Measurements from ENCODE around the gene RTEL1.

Gene RTEL1

GRCh38 chr20:63690898-63691710 lies 33.0 kb downstream of the RTEL1 start:
- no peaks in the 10 kb centered on the region for H3K36me3 ChIP-seq (ENCODE audit: insufficient read depth, low read length)
- DNase-seq (ENCODE audit: low read depth, low spot score) = no peak
- no peak overlapping the region for H3K9ac ChIP-seq (ENCODE audit: insufficient read length)
- H3K4me3 ChIP-seq = no peak overlapping the region
- TF ChIP-seq EZH2 (IDR thresholded peaks at IDR 0.05) (no peak), POLR2AphosphoS5 (IDR thresholded peaks at IDR 0.05; ENCODE audit: borderline replicate concordance, low read depth, low read length) (no peak), FOXP2 (optimal IDR thresholded peaks at IDR 0.05; ENCODE audit: control extremely low read depth, extremely low read length, insufficient read depth) (no peak)
- H3K27ac ChIP-seq = no peak overlapping the region
- H3K9me3 ChIP-seq (ENCODE audit: low read depth, low read length) = no peaks in the 10 kb centered on the region

GRCh38 chr20:63691711-63692435 lies 33.8 kb downstream of the RTEL1 start:
- TF ChIP-seq POLR2AphosphoS5 (IDR thresholded peaks at IDR 0.05; ENCODE audit: borderline replicate concordance, low read depth, low read length) (no peak), EZH2 (IDR thresholded peaks at IDR 0.05) (no peak), FOXP2 (optimal IDR thresholded peaks at IDR 0.05; ENCODE audit: control extremely low read depth, extremely low read length, insufficient read depth) (no peak)
- DNase-seq (ENCODE audit: low read depth, low spot score) = no peak
- no peak overlapping the region for H3K27ac ChIP-seq
- H3K4me3 ChIP-seq = no peak overlapping the region
- H3K9me3 ChIP-seq (ENCODE audit: low read depth, low read length) = no peaks in the 10 kb centered on the region
- no peak overlapping the region for H3K9ac ChIP-seq (ENCODE audit: insufficient read length)
- H3K36me3 ChIP-seq (ENCODE audit: insufficient read depth, low read length) = no peaks in the 10 kb centered on the region

- Histone ChIP-seq H3K9ac (ENCODE audit: insufficient read length) (no peak overlapping the region), H3K36me3 (ENCODE audit: insufficient read depth, low read length) (no peaks in the 10 kb centered on the region), H3K4me3 (no peak overlapping the region), H3K27ac (0 out of 2 replicates have a peak overlapping the region, but pooled peaks have one; percentile 13), H3K9me3 (ENCODE audit: low read depth, low read length) (no peaks in the 10 kb centered on the region)
- DNase-seq (ENCODE audit: low read depth, low spot score) = no peak
- TF ChIP-seq POLR2AphosphoS5 (IDR thresholded peaks at IDR 0.05; ENCODE audit: borderline replicate concordance, low read depth, low read length) (no peak), EZH2 (IDR thresholded peaks at IDR 0.05) (no peak), FOXP2 (optimal IDR thresholded peaks at IDR 0.05; ENCODE audit: control extremely low read depth, extremely low read length, insufficient read depth) (no peak)
Observed at GRCh38 chr20:63692436-63693082, 34.4 kb downstream of the RTEL1 start.

GRCh38 chr20:63693083-63693732 lies 35.1 kb downstream of the RTEL1 start:
- TF ChIP-seq FOXP2 (optimal IDR thresholded peaks at IDR 0.05; ENCODE audit: control extremely low read depth, extremely low read length, insufficient read depth) (no peak), EZH2 (IDR thresholded peaks at IDR 0.05) (no peak), POLR2AphosphoS5 (IDR thresholded peaks at IDR 0.05; ENCODE audit: borderline replicate concordance, low read depth, low read length) (no peak)
- Histone ChIP-seq H3K4me3 (no peak overlapping the region), H3K27ac (0 out of 2 replicates have a peak overlapping the region, but pooled peaks have one; percentile 13), H3K36me3 (ENCODE audit: insufficient read depth, low read length) (no peaks in the 10 kb centered on the region), H3K9me3 (ENCODE audit: low read depth, low read length) (no peaks in the 10 kb centered on the region), H3K9ac (ENCODE audit: insufficient read length) (no peak overlapping the region)
- no peak for DNase-seq (ENCODE audit: low read depth, low spot score)

GRCh38 chr20:63693733-63694583 lies 35.8 kb downstream of the RTEL1 start:
- Histone ChIP-seq H3K4me3 (no peak overlapping the region), H3K36me3 (ENCODE audit: insufficient read depth, low read length) (no peaks in the 10 kb centered on the region), H3K9ac (ENCODE audit: insufficient read length) (no peak overlapping the region), H3K9me3 (ENCODE audit: low read depth, low read length) (no peaks in the 10 kb centered on the region), H3K27ac (no peak overlapping the region)
- DNase-seq (ENCODE audit: low read depth, low spot score) = no peak
- no peak for TF ChIP-seq POLR2AphosphoS5 (IDR thresholded peaks at IDR 0.05; ENCODE audit: borderline replicate concordance, low read depth, low read length)
- TF ChIP-seq EZH2 (IDR thresholded peaks at IDR 0.05) = no peak
- TF ChIP-seq FOXP2 (optimal IDR thresholded peaks at IDR 0.05; ENCODE audit: control extremely low read depth, extremely low read length, insufficient read depth) = no peak

GRCh38 chr20:63694584-63695423 lies 36.7 kb downstream of the RTEL1 start:
- no peaks in the 10 kb centered on the region for H3K36me3 ChIP-seq (ENCODE audit: insufficient read depth, low read length)
- TF ChIP-seq EZH2 (IDR thresholded peaks at IDR 0.05) (no peak), POLR2AphosphoS5 (IDR thresholded peaks at IDR 0.05; ENCODE audit: borderline replicate concordance, low read depth, low read length) (no peak), FOXP2 (optimal IDR thresholded peaks at IDR 0.05; ENCODE audit: control extremely low read depth, extremely low read length, insufficient read depth) (no peak)

More at GRCh38 chr20:63694584-63695423, 36.7 kb downstream of the RTEL1 start:
- no peak overlapping the region for H3K27ac ChIP-seq
- no peak overlapping the region for H3K9ac ChIP-seq (ENCODE audit: insufficient read length)
- no peaks in the 10 kb centered on the region for H3K9me3 ChIP-seq (ENCODE audit: low read depth, low read length)
- no peak for DNase-seq (ENCODE audit: low read depth, low spot score)
- H3K4me3 ChIP-seq = no peak overlapping the region
